AG09309 (cell line): ENCODE results near the gene FAM216B.
A peak's percentile ranks its signal among the peaks of the same experiment; 100 is the strongest.

Experiments used
- DNase-seq: peaks from one replicate; pipeline ENCODE4 v3.0.0-alpha.2; 2010; ENCODE audit warnings: low read depth
- H3K4me3 ChIP-seq: 2 replicates; pipeline ENCODE4 v1.5.1; 2011; ENCODE audit warnings: mild to moderate bottlenecking, low read depth, low read length, moderate library complexity; ENCODE audit not compliant: control insufficient read depth
- TF ChIP-seq, protein P1 (sequence below): IDR thresholded peaks from 2 replicates; pipeline ENCODE4 v1.5.1; 2011; ENCODE audit warnings: mild to moderate bottlenecking, low read depth, low read length, inconsistent platforms; ENCODE audit not compliant: insufficient read depth, control insufficient read depth; ENCODE audit errors: missing control alignments

FAM216B gene

DNA sequence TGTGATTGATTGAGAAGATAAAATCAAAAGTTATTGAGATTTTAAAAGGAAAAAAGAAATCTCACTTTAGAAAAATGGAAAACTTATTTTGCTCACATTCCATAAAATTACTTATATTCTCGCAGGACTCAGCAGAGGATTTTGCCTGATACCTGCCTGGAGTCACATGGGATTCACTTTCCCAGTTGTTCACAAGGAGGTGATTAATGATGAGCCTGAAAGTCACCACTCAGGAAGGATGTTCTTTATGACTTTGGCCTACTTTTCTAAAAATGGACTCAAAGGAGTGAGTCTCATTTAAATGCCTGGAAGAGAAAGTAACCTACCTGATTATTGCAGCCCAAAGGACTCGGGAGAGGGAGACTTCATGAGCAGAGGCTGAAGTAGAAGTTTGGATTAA lies 34.5 kb upstream of the FAM216B start:
- H3K4me3 ChIP-seq, result no peak overlapping the region
- TF ChIP-seq, protein P1, sequence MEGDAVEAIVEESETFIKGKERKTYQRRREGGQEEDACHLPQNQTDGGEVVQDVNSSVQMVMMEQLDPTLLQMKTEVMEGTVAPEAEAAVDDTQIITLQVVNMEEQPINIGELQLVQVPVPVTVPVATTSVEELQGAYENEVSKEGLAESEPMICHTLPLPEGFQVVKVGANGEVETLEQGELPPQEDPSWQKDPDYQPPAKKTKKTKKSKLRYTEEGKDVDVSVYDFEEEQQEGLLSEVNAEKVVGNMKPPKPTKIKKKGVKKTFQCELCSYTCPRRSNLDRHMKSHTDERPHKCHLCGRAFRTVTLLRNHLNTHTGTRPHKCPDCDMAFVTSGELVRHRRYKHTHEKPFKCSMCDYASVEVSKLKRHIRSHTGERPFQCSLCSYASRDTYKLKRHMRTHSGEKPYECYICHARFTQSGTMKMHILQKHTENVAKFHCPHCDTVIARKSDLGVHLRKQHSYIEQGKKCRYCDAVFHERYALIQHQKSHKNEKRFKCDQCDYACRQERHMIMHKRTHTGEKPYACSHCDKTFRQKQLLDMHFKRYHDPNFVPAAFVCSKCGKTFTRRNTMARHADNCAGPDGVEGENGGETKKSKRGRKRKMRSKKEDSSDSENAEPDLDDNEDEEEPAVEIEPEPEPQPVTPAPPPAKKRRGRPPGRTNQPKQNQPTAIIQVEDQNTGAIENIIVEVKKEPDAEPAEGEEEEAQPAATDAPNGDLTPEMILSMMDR, result no peak

DNA sequence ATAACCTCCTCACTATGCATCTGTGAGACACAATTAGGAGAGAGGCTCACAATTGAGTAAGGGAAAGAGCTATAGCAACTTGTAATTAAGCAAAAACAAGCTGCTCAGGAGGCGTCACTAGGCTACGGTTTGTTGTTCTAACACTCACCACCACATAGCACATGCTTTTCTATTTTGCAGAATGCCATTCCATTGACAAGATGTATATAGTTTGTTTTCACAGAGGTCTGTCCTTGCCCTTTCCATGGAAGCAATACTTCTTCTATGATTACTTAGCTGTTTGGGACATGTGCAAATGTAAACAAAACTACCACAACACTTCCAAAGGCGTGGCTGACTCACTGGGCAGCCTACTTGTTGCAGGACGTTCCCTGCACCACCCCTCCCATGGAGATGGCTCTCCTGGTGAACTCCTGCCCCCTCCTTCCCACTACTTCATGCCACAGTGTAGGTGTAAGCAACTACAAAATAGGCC lies 33.9 kb upstream of the FAM216B start:
- DNase-seq, result peak; percentile 80
- no peak overlapping the region for H3K4me3 ChIP-seq
- TF ChIP-seq, protein P1, result no peak

More for the DNA sequence above, 34.5 kb upstream of the FAM216B start:
- no peak for DNase-seq

DNA sequence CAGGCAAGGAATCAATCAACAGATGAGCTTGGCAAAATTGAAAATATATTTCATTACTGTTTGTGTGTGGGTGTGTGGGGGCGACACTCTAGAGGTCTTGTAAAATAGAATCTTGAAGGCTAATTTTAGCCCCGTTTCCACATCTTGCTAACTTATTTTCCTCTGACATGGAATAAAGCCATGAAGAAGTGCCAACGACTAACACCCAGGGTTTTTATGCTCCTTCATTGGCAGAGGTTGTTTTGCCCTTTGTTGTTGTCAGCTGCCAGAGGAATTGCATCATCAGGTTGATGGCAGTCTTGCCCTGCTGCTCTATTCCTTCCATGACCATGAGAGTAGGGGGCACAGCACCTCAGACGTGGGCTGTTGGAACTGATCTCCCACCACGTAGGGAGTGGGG lies 30.6 kb upstream of the FAM216B start:
- TF ChIP-seq, protein P1, result no peak
- no peak for DNase-seq
- no peak overlapping the region for H3K4me3 ChIP-seq

DNA sequence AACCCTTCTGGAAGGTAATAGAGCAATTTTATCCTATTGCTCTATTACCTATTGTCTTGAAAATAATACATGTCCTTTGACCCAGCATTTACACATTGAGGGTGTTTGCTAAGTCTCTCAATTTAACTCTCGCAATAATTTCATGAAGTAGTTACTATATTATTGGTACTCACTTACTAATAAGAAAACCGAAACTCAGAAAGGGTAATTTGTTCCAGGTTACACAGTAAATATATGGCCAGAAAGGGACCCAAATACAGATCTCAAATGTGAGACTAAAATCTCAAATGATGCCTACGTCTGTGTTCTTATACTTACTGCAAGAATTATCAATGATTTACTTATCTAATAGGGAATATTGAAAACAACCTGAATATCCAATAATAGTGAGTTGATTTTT lies 29.7 kb upstream of the FAM216B start:
- no peak overlapping the region for H3K4me3 ChIP-seq
- DNase-seq, result no peak
- TF ChIP-seq, protein P1, result no peak

DNA sequence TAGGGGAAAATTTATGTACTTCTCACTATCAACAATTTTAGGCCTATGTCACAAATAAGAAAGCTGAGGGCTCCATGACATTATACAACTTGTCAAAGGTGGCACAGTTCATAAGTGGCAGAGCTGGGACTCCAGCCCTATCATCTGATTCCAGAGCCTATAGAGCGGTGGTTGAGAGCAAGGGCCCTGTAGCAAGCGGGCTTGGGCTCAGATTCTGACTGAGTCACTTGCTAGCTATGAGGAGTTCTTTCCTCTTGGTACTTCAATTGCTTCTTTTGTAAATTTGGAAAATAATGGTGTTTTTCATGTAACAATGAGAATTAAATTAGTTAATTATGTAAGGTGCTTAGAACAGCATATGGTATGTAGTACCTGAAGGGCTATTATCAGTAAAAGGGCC lies 28.7 kb upstream of the FAM216B start:
- H3K4me3 ChIP-seq, result no peak overlapping the region

DNA sequence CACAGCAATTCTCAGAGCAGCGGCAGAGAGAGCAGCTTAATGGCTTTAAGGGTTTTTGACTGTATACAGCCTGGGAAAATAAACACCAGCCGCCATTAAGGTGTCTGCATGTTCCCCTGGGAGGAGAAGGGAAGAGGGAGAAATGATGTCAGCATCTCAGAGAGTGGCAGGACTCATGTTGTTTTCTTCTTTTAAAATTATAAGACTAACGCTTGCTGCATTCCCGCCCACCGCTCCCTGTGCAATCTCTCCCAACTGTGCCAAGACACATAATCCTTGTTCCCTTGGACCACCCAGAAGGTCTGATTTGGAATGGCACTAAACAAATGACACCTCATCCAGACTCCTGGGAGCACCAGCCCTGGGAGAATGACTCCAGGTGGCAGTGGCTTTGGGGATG lies 27.7 kb upstream of the FAM216B start:
- no peak for DNase-seq
- TF ChIP-seq, protein P1, result no peak

More for the DNA sequence above, 28.7 kb upstream of the FAM216B start:
- TF ChIP-seq, protein P1, result no peak
- DNase-seq, result no peak

More for the DNA sequence above, 27.7 kb upstream of the FAM216B start:
- H3K4me3 ChIP-seq, result no peak overlapping the region
